Skeletal muscle cell (primary cell): Measurements from ENCODE around the gene PLPPR3.
A peak's percentile ranks its signal among the peaks of the same experiment; 100 is the strongest.
"Not testable (repeated sequence)": the region's sequence is repeated elsewhere in the genome, so short reads cannot be mapped to it uniquely, and the experiment has no call there.

Experiments used
- DNase-seq: peaks from one replicate; pipeline ENCODE4 v3.0.0-alpha.2; 2010; ENCODE audit warnings: low read depth
- H3K4me3 ChIP-seq: 2 replicates; pipeline ENCODE4 v1.5.1; 2011; ENCODE audit warnings: low read depth, mild to moderate bottlenecking, control low read depth, low read length, moderate library complexity

The PLPPR3 gene

DNA sequence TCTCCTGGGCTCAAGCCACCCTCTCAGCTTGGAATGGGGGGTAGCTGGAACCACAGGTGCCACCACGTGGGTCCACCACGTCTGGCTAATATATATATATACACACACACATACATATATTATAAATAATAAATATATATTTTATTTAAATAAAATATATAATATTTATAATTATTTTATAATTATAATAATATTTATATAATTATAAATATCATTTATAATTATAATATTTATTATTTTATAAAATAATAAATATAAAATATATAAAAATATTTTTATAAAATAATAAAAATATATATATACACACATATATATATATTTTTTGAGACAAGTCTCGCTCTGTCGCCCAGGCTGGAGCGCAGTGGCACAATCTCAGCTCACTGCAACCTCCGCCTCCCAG is 32.8 kb upstream of the PLPPR3 start:
- no peak for DNase-seq
- H3K4me3 ChIP-seq = no peak overlapping the region

DNA sequence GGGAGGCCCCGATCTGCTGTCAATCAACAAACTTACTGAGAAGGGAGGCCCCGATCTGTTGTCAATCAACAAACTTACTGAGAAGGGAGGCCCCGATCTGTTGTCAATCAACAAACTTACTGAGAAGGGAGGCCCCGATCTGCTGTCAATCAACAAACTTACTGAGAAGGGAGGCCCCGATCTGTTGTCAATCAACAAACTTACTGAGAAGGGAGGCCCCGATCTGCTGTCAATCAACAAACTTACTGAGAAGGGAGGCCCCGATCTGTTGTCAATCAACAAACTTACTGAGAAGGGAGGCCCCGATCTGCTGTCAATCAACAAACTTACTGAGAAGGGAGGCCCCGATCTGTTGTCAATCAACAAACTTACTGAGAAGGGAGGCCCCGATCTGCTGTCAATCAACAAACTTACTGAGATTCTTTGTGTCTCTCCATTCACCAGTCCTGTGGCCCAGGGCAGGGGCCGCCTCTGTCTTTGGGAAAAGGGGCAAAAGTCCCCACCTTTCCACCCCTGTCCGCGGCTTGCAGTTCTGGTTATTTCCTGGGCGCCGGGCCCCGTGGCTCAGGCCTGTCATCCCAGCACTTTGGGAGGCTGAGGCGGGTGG is 32.0 kb upstream of the PLPPR3 start:
- not testable (repeated sequence) for DNase-seq, H3K4me3 ChIP-seq

DNA sequence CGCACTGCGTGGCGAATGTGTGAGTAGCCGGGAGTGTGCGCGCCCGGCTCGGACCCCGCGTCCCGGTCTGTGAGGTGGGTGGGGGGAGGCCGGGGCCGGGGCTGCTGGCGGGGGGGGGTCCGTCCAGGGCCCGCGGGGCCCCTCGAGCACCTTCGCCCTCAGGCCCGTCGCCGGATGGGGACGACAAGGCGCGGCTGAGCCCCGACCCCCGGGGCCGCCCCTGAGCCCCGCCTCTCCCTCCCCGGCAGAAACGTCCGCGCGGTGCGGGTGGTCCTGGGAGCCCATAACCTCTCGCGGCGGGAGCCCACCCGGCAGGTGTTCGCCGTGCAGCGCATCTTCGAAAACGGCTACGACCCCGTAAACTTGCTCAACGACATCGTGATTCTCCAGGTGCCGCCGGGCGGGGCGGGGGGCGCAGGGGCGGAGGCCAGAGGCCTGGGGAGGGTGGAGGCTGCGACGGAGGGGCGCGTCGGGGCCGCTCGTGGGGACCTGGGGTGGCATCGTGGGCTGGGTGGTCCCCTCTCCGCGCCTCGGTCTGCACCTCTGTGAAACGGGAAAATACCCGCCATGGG is 31.3 kb upstream of the PLPPR3 start:
- DNase-seq = no peak
- no peak overlapping the region for H3K4me3 ChIP-seq

DNA sequence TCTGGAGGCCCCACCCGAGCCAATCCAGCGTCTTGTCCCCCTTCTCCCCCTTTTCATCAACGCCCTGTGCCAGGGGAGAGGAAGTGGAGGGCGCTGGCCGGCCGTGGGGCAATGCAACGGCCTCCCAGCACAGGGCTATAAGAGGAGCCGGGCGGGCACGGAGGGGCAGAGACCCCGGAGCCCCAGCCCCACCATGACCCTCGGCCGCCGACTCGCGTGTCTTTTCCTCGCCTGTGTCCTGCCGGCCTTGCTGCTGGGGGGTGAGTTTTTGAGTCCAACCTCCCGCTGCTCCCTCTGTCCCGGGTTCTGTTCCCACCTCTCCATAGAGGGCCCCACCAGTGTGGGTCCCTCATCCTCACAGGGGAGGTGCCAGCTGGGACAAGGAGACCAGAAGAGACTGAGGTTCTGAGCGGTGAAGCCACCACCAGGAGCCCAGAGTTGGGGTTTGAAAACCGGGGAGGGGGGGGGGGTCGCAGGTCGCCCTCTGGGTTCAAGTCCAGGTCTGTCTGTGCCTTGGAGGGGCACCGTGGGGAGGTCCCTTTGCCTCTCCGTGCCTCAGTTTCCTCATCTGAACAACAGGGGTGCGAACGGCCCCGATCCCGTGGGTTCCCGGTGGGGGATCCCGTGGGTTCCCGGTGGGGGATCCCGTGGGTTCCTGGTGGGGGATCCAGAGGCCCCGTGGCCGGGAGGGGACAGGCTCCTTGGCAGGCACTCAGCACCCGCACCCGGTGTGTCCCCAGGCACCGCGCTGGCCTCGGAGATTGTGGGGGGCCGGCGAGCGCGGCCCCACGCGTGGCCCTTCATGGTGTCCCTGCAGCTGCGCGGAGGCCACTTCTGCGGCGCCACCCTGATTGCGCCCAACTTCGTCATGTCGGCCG is 30.6 kb upstream of the PLPPR3 start, which contains the start of gene ELANE:
Gene ELANE, plus strand, starts transcription at position 168 of the 878 bp plus-strand sequence. Its CDS starts 26 bp downstream, at position 194.
- no peak for DNase-seq
- H3K4me3 ChIP-seq = no peak within 1 kb of the TSS

DNA sequence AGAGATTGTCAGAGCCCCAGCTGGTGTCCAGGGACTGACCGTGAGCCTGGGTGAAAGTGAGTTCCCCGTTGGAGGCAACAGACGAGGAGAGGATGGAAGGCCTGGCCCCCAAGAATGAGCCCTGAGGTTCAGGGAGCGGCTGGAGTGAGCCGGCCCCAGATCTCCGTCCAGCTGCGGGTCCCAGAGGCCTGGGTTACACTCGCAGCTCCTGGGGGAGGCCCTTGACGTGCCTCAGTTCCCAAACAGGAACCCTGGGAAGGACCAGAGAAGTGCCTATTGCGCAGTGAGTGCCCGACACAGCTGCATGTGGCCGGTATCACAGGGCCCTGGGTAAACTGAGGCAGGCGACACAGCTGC is 29.2 kb upstream of the PLPPR3 start:
- DNase-seq = no peak
- H3K4me3 ChIP-seq = peak overlapping the region; percentile 5

DNA sequence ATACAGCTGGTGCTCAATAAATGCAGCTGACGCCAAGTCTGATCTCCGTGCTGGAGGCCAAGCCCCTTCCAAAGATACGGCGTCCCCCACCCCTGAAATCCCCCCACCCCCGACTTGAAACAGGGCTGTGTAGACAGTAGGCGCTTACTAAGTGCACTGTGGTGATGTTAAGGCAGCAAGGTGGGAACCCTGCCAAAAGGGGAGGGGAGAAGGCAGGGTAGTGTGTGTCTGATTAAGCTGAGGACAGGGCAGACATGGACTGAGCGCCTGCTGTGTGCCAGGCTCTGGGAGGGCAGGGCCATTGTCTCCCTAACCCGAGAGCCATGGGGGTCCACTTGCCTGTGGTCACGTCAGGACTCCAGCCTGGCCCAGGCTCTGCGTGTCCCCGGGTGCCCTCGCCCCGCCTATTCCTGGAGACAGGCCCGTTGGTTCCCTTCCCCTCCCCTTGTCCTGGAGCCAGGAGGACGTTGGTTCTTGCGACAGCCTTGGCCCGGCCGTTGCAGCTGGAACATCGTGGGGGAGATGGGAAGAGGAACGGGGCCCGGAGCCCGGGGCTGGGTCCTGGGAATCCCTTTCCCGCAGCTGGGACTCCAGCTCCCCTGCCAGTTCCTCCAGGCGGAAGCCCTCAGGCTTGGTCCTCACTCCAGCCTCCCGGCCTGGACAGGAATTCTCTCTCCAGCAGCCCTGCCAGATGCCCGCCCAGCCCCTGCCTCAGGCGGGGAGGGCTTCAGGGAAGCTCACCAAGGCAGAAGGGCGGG is 28.6 kb upstream of the PLPPR3 start:
- peak overlapping the region; percentile 5 for H3K4me3 ChIP-seq
- DNase-seq = peak; percentile 91

DNA sequence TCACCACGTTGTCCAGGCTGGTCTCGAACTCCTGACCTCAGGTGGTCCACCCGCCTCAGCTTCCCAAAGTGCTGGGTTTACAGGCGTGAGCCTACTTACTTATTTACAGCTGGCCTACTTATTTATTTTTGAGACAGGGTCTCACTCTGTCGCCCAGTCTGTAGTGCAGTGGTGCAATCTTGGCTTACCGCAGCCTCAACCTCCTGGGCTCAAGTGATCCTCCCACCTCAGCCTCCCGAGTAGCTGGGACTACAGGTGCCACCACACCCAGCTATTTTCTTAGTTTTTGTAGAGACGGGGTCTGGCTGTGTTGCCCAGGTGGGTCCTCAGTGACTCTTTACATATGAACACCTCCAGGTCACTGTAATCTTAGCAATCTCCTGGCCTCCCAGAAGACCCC is 27.4 kb upstream of the PLPPR3 start:
- DNase-seq, H3K4me3 ChIP-seq: not testable (repeated sequence)

DNA sequence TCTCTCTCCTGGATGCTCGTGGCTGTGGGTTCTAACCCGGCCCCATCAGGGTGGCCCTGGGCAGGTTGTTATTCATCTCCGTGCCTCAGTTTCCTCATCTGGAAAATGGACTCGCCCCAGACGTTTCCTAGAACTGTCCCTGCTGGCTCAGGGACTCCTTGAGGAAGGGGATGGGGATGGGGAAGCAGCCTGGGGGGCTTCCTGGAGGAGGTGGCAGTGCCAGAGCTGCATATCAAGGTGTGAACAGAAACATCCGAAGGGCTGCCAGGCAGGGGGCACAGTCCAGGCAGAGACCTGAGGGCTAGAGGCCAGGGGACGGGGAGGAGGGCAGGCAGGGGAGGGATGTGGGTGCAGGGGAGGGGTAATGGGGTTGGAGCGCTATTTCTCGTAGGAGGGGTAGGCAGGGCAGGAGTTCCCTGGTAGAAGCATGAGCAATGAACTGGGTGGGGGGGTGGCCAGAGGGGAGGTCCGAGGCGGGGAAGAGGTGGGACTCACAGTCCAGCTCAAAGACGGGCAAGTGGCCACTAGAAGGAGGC is 26.7 kb upstream of the PLPPR3 start:
- H3K4me3 ChIP-seq = no peak overlapping the region
- no peak for DNase-seq

DNA sequence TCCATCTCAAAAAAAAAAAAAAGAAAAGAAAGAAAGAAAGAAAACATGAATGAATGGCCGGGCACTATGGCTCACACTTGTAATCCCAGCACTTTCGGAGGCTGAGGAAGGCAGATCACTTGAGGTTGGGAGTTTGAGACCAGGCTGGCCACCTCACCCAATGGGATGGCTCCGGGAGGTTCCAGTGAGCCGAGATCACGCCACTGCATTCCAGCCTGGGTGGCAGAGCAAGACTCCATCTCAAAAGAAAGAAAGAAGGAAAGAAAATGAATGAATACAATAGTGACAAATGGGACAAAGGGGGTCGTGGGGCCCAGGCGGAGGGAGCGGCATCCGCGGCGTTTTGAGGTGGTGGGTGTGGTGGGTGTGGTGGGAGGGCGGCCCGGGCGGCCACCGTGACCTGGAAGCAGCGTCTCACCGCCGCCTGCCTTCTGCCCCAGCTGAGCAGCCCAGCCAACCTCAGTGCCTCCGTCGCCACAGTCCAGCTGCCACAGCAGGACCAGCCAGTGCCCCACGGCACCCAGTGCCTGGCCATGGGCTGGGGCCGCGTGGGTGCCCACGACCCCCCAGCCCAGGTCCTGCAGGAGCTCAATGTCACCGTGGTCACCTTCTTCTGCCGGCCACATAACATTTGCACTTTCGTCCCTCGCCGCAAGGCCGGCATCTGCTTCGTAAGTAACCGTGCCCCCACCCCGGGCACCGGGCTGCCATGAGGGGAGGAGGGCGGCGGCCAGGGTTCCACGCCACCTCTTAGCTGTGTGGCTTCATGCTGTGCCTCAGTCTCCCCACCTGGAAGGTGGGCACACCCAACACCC is 24.2 kb upstream of the PLPPR3 start:
- no peak overlapping the region for H3K4me3 ChIP-seq
- no peak for DNase-seq

DNA sequence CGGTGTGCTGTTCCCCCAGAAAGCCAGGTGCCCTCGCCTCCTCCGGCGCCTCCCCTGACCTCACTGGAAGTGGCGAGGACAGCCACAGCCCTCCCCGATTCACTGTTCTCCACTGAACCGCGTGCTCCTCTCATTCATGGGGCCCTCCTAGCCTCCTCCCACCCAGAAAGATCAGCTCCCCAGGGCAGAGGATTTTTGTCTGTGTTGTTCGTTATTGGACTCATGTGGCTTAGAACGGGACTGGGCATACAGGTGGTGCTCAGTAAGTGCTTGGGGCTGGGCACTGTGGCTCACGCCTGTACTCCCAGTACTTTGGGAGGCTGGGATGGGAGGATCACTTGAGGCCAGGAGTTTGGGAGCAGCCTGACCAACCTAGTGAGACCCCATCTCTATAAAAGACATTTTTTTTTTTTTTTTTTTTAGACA is 22.8 kb upstream of the PLPPR3 start:
- DNase-seq = no peak

DNA sequence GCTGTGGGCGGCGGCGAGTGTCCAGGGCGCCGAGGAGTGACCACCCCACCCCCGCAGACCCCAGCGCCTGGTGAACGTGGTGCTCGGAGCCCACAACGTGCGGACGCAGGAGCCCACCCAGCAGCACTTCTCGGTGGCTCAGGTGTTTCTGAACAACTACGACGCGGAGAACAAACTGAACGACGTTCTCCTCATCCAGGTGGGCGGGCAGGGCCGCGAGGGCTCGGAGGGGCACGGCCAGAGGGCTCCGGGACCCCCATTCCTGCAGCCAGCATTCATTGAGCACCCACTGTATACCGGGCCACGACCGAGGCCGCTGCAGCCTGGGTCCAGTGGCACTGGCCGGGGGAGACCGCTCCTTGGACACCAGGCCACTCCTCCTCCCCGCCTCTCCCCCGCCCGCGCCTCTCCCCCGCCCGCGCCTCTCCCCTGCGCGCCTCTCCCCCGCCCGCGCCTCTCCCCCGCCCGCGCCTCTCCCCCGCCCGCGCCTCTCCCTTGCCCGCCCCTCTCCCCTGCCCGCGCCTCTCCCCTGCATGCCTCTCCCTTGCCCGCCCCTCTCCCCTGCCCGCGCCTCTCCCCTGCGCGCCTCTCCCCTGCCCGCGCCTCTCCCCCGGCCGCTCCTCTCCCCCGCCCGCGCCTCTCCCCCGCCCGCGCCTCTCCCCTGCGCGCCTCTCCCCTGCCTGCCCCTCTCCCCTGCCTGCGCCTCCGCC is 22.2 kb upstream of the PLPPR3 start:
- DNase-seq = no peak
- peak overlapping the region; percentile 11 for H3K4me3 ChIP-seq

More for the DNA sequence above, 22.8 kb upstream of the PLPPR3 start:
- no peak overlapping the region for H3K4me3 ChIP-seq

DNA sequence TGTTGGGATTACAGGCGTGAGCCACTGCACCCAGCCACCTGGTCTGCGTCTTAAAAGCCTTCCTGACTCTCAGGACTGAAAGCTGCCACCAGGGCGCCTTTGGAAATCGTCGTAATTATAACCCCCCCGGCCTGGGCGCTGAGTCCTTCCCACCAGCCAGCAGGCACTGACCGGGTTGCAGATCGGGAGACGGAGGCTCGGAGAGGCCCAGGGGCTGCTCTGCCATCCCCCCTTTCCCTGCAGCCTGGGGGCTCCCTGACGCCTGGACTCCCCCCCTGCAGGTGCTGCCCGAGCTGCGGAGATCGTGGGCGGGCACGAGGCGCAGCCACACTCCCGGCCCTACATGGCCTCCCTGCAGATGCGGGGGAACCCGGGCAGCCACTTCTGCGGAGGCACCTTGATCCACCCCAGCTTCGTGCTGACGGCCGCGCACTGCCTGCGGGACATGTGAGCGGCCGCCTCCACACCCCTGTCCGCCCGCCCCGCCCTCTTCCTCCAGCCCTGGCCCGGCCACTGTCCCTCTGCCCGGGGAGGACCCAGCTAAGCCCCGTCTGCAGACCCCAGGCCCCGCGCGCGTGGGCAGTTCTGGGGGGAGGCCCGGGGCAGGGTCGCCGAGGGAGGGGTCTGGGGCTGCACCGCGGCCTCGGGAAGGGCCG is 21.6 kb upstream of the PLPPR3 start:
- peak overlapping the region; percentile 11 for H3K4me3 ChIP-seq
- DNase-seq = no peak

DNA sequence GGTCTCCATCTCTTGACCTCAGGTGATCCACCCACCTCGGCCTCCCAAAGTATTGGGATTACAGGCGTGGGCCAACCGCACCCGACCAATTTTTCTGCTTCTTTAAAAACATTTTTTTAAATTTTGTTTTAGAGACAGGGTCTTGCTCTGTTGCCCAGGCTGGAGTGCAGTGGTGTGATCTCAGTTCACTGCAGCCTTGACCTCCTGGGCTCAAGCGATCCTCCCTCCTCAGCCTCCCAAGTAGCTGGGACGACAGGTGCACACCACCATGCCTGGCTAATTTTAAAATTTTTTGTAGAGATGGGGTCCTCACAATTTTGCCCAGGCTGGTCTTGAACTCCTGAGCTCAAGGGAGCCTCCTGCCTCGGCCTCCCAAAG is 21.0 kb upstream of the PLPPR3 start:
- not testable (repeated sequence) for DNase-seq, H3K4me3 ChIP-seq

DNA sequence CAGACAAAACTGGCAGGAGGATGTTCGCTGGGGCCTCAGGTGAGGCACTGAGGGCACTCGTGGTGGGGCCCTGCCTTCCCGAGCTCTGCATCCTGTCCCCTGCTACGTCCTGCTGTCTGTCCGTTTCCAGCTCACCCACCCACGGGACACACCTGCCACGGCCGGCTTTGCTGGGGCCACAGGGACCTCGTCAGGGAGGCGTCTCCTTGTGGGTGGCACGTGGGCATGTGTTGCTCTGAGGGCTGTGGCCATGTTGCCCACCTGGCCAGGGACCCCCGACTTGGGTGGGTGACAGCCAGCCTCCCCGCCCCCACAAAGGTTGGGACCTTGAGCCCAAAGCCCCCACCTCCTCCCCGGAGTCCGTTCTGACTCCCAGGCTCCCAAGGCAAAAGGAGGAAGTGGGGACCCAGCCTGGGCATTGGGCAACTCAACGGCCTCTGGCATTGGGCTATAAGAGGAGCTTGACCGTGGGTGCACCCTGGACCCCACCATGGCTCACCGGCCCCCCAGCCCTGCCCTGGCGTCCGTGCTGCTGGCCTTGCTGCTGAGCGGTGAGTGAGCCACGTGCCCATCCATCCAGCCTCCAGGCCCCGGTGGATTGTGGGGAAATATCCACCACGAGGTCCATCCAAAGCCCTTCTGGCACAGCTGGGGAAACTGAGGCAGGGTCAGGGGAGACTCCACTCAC is 18.9 kb upstream of the PLPPR3 start, which contains the start of gene PRTN3:
Gene PRTN3, plus strand, starts transcription at position 481 of the 688 bp plus-strand sequence. Its CDS starts 10 bp downstream, at position 491.
- H3K4me3 ChIP-seq = no peak within 1 kb of the TSS
- no peak for DNase-seq

DNA sequence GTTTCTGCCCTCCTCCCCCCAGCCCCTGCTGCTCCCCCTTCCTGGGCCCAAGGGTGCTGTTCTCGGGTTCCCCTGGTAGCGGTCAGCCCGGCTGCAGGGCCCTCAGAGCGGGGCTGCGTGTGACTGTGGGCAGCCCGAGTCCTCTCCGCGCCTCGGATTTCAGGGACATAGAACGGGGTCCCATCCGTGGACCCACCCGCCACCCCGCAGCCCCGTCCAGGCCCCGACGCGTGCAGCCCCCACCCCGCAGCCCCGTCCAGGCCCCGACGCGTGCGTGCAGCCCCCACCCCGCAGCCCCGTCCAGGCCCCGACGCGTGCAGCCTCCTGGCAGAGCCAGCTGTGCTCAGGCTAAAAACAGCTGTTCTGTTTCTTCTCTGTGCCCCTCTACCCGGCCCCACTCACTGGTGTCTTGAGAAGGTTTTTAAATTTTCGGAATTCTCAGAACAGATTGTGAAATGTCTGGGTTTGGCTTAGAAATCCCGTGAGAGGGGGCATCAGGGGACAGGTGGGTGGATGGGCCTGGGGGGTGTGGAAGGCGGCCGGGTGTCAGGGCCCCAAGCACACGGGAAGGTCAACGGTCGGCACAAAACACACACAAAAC is 13.6 kb upstream of the PLPPR3 start:
- H3K4me3 ChIP-seq = no peak overlapping the region
- DNase-seq = no peak

DNA sequence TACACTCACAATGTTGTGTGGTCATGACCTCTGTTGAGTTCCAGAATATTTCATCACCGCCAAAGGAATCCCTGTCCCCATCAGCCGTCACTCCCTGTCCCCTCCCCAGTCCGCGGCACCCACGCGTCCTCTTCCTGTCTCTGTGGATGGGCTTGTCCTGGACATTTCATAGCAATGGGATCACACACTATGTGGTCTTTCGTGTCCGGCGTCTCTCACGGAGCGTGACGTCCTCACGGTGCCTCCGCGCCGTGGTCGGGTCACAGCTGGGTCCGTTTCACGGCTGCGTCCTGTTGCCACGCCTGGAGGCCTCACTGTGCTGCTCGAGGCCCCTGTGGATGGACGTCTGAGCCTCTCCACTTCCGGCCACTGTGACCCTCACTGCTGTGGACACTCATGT is 12.5 kb upstream of the PLPPR3 start:
- DNase-seq = no peak

More for the DNA sequence above, 12.5 kb upstream of the PLPPR3 start:
- H3K4me3 ChIP-seq = no peak overlapping the region
